HG03039 (cell line): ENCODE data around the gene TSPAN3.

Experiments used
- ATAC-seq: cut with Tn5 transposase; IDR thresholded peaks from one replicate; pipeline ENCODE4 v1.9.1; 2021; ENCODE audit warnings: mild to moderate bottlenecking, moderate library complexity; ENCODE audit not compliant: unreplicated experiment

Gene TSPAN3

DNA sequence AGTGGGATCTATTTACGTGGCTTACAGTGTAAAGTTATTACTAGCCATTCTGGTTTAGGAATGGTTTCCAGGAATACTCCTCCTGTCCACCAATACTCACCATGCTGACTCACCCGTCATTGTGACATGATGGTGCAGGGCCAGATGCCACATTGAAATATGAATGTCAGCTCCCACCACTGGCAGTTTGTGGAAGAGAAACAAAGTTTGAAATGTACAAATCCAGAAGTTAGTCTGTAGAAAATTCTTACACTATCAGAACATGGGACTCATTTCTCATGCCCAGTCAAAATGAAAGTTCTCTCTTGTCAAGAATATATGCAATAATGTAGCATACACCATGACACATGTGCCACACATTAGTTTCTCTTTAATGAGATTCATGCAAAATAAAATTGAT, 14.4 kb upstream of the TSPAN3 start:
- no peak for ATAC-seq

DNA sequence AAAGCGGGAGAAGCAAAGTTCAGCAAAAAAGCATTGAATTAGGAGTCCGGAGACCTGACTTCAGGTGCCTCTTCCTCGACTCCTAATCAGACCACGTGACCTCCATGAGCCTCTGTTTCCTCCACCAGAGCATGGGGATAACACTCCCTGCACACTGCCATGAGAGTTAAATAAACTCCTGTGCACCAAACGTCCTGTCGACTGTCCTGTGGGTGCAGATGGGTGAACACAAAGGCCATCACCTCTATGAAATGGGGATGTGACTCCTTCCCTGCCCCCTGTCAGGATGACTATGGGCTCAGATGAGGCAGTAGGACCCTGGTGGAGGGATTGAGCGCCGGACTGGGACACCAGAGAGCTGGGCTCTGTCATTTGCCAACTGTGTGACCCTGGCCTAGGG, 13.5 kb upstream of the TSPAN3 start:
- no peak for ATAC-seq

DNA sequence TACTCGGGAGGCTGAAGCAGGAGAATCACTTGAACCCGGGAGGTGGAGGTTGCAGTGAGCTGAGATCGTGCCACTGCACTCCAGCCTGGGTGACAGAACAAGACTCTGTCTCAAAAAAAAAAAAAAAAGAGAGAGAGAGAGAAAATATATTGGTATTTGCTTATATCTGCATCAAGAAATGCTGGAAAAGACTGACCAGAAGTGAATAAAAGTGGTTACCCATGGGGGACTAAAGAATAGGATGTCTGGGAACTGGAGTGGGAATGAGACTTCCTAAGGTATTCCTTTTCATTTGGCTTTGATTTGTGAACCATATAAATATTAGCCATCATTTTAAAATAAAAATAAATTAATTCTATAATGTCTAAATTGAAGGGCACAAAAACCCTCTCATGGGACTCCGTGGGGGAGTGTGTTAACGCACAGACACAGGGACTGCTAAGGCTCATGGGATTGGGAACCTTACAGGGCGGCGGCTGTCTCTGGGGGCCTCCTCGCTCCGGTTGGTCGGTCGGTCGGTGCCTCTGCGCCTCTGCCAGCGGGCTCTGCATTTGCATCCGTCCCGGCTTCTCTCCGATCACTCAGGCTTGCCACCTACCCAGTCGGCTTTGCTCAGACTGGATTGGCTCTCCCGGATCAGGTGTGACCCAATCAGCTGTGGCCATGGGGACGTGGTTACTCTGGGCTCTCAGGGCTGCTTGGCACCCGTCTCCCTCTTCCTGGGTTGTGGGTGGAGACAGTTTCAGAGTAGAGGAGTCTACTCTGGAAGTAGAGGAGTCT, 12.7 kb upstream of the TSPAN3 start:
- ATAC-seq, result peak; percentile 75

DNA sequence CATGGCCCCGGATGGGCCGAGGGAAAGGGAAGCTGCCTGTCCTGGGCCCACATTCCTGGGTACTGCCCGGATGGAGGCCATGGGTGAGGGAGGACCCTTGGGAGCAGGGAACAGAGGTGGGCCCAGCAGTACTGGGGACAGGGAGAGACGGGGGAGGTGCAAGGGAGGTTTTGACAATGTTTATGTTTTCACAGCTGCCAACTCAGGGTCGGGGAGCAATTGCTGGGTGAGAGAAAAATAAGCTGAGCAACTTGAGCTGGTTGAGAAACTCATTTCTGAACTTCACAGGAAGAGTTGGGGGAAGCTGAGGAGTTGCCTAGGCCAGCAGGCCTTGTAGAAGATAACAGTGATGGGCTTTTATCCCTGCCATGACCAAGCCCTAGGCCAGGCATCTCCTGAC, 11.1 kb upstream of the TSPAN3 start:
- no peak for ATAC-seq

DNA sequence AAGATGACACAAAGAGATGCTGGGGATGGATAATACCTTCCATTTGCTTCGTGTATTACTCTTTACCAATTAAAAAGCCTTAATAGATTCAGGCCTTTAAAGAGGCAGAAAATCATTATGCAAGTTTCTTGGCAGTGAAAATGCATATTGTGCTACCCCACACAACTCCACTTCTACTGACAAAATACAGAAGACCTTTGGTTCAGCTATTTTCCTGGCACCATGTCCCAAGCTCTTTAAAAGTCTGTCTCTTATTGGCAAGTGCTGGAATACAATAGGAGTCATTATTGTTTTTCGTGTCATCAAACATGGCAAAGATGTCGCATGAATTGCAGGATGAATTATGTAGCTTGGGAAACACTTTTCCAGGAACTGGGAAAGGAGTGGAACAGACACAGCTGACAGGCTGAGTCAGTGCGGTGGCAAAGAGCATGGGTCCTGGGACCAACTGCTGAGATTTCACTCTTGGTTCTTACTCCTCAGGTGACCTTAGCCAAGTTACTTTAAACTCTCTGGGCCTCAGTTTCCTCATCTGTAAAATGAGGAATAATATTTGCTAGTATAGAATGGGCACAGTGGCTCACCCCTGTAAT, 5.5 kb upstream of the TSPAN3 start:
- no peak for ATAC-seq

DNA sequence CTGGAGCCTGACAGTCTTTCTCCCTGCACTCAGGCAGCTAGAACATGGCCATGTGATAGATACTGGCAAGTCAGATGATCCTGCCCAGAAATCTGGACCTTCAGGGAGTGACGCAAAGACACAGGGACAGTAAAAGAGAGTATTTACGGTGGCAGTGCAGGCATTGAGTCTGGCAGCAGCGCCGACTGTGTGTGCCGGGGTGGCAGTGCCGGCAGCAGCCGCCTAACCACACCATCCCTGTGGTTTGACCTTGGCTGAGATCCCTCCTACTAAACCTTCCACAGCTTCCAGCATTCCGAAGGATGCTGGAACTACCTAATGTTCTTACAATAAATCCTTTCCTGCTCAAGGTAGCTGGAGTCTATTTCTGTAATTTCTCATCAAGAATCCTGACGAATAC, 4.6 kb upstream of the TSPAN3 start:
- ATAC-seq, result no peak

DNA sequence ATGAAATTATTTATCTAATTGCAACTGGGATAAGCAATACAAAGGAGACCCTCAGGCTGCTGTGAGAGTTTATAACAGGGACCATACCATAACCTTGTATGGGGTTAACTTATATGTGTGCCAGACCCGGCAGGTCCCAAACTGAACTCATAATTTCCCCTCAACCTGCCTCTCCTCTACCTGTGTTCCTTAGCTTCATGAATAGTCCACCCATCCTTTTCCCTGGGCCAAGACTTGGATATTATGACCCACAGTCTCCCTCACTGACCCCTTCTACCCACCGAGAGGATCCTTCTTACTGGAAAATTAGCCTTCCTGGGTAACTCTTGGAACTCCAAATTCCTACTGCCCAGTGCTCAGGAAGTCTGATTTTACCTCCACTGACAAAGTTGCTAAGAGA, 3.4 kb upstream of the TSPAN3 start:
- no peak for ATAC-seq

DNA sequence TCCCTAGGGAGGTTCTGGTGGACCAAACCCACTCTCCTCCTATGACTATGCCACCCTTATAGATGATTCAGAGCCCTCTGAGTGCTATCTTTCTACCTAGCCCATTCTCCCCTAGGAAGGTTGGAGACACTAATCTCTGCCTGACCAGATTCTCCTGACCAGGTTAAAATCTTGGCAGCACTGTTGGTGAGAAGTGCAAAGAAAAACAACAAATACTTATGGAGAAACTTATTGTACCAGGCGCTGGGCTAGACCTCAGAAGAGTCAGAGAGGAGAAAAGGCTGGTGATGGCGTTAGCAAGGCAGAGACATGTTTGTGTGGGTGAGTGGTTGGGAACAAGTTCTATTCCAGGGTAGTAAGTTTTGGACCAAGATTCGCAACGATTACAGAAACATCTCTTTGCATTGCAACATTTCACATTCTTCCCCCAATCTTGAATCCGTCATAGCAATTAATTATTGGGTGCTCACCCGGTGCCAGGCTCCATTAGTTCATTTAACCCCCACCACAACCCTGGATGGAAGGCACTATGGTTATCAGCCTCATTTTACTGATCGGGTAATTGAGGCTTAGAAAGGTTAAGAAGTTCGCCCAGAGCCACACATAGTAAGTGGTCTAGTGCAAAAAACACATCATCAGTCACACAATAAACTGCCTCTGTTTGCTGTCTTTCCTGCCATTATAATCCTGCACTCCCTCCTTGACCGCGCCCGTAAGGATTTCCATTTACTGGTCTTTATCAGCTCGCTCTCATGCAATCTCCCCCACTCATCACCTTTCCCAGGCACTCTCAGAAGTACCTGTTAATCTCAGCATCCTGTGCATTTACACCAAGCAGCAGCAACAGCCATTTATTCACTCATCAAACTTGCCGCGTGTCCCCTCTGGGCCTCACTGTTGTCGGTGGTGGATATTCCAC, 655 bp upstream of the TSPAN3 start:
- ATAC-seq, result no peak

DNA sequence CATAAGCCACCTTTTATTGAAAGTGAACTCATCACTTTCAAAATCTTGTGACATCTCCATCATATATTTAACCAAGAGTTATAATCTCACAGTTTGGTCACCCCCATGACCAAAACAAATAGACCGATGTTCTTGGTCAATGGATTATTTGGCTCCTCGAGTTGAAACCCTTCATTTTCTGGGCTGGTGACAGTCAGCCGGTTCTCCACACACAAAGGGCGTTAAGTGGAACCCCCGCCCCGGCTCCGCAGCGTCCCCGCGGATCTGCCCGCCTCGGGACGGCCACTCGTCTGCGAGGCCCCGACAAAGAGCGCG, 772 bp downstream of the TSPAN3 start:
- no peak for ATAC-seq

DNA sequence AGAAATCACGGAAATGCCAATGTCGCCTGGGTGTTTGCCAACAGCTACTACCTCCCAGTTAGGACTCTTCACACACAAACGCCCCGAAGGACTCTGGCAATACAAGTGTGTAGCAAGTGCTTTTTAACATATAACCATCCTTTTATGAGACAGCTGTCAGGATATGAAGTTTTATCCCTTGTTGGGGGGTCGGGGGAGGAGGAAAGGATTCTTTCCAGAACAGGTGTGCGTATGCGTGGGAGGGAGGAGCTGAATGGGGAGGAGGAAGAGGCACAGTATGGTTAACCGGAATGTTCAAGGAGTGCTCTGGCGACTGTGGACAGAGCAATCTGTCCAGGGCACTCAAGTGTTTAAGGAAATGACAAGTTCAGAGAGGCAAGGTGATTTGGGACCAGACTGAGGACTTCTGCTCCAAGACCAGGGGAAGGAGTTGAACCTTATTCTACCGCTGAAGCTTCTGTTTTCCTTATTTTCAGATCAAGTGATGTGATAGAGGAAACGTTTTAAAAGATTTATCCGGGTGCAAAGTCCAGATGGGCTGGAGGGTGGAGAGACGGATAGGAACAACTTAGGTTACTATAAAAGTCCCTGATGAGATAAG, 1.3 kb downstream of the TSPAN3 start:
- no peak for ATAC-seq

DNA sequence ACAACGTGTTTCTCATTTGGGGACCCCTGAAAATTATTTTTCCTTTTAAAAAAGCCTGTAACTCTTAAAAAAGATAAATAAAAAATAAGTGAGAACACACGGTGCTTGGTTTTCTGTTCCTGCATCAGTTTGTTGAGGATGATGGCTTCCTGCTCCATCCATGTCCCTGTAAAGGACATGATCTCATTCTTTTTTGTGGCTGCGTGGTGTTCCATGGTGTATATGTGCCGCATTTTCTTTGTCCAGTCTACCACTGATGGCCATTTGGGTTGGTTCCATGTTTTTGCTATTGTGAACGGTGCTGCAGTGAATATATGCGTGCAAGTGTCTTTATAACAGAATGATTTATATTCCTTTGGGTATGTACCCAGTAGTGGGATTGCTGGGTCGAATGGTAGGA, 2.3 kb downstream of the TSPAN3 start:
- no peak for ATAC-seq

DNA sequence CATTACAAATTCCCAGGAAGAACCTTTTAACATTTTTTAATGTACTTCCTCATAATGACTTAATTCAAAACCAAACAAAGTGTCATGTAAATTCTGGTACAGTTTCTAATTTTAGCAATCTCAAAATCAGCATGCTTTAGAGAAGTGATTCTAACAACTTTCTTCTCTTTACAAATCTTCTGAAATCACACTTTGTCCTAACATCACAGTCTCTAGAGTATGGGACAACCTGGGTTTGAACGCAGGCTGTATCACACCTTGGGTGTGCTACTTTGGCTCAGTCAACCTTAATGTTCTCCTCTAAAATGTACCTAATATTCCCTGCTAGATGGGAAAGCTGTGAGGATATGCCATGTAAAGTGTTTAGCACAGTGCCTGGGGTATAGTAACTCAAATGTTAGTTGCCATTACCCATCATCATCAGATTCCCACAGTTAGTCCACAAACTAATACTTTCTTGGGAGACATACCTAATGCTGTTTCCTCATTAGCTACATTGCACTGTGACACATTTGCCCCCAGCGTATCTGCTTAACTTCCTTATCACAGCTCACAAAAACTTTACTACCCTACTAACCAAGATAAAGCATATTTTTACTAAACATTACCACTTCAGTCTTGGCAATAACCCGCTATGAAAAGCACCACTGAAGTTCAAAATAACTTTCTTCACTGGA, 3.1 kb downstream of the TSPAN3 start:
- ATAC-seq, result no peak

DNA sequence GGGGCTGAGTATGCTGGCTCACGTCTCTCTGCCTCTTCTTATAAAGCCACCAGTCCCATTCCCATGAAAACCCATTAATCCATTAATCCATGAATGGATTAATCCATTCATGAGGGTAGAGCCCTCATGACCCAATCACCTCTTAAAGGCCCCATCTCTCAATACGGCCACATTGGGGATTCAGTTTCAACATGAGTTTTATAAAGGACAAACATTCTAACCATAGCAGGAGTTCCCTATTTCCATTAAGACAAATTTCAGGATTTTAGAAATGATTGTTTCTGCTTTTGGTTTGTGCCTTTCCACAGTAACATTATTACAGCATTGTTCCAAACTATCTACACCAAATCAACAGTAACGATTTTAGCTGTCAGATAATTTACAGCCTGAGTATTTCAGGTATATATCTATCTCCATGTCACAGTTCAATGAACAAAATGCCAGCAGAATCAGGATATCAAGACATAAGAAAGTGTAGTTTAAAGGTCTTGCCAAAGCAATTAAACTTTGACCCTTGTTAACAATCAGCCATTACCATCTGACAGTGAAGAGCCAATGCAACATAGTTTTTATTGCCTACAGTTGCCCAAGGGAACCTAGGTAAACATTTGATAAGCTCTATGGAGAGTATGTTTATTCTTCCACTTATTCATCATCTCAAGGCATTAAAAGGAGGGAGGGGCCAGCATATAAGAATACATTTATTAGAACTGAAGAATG, 3.8 kb downstream of the TSPAN3 start:
- ATAC-seq, result no peak

DNA sequence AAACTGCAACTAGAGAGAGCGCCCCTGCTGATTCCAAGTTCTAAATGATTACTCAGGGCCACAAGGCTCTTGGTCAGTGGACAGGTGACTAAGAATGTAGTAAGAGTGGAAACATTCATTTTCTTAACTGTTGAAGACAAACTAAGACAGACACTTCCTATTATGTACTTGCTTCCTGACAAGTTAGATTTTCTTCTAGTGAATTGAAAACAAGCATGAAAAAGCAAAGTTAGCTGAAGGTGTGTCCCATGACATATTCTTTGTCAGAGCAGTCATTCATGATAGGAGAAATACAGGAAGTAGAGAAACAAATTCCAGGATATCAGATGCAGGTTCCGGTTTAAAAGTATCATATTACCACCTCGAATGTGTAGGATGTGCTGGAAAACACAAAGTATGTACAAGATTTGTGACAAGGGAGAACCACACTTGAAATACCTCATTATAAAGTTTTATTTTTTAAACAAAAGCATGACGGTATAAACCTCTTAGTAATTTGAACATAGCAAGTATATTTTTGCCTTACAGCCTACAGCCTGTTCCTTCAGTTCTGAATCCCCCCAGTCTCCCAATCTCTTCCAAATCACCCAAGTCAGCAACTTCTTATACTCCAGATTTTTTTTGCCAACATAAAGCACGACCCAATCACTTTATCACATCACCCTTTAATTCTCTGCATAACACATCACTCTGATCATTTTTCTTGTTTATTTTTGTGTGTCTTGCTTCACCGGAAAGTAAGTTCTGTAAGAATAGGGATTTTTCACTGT, 6.2 kb downstream of the TSPAN3 start:
- ATAC-seq, result no peak

DNA sequence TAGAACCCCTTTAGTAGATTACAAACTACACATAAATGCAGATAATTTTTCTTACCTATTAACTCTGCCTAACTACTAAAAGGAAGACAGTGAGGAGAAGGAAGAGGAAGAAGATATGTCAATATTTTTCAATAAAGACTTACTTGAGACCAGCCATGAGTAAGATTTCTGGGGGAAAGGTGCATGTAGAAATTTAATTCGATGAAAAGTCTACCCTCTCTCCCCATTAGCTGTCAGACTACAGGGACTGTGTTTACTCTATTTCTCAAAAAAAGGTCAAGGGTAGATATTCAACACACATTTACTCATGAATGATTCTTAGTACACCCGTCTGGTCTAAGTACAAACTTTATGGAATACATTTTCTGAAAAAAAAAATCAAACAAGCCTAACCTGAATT, 6.8 kb downstream of the TSPAN3 start:
- ATAC-seq, result no peak

DNA sequence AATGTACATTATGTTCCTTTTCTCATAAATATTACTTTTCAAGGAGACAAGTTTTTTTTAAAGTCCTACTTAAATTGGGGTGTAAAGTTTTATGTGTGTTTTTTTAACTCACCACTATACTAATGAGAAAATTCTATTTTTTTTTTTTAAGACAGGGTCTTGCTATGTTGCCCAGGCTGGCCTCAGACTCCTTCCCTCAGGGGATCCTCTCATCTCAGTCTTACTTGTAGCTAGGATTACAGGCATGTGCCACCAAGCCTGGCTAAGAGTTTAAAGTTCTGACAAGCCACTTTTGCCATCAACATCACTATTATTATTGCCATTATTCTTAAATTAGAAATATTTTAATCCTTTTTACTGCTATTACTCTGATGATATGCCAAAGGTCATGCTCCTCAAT, 7.7 kb downstream of the TSPAN3 start:
- ATAC-seq, result no peak

DNA sequence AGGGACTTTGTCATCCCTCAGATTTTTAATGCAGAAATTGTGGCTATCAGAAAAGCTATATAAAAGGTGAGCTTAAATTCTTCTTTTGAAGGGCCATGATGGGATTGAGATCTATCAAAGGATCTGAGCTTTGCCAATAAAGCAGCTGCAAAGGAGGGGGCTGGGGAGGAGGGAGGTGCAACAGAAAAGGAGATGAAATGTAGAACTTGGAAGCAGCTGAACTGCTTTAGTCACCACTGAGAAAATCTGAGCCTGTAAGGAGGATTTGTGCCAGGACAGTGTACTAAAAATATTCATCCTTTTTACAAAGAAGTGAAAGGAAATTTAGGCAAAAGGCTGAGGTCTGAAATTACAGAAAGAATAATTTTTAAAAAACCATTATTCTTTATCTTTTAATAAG, 10.4 kb downstream of the TSPAN3 start:
- no peak for ATAC-seq

DNA sequence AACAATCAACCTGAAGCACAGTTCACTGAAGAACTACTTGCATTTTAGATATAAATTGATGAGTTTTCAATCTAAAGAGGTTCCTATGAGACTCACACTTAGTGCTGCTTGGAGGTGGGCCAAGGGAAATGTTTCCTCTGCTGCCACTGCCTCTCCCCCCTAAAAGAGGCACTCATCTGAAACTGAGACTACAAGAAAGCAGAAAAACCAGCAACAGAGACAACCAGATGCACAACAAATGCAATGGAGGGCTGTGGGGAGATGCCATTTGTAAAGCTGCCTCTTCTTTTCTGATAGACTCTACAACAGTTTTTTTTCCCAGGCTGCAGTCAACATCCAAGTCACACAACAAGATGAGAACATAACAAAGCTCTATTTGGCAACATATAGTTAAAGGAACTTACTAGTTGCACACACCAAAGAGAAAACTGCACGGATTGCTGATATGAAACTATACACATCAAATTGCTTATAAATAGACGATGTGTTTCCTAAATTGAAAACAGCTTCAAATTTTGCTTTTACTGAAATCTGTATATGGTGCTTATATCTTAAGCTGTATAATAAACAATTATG, 11.0 kb downstream of the TSPAN3 start:
- no peak for ATAC-seq

DNA sequence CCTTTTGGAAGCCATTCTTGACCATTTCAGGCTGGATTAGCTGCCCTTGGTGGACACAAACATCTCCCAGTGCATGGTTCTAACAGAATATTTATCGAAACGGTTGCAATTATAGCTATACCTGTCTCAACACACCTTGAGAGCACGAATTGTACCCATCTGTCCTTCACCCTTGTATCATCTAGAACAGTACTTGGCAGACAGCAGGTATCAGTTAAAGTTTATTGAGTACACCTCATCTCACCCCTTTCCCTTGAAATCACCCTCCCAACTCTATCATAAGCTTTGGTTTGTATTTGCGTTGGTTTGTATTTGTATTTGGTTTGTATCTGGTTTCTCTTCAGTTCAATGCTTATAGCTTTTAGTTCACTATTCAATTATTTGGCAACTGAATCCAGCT, 12.4 kb downstream of the TSPAN3 start:
- no peak for ATAC-seq
